Central memory CD8-positive, alpha-beta T cell (primary cell): ENCODE results near the gene NEUROD2.

ENCODE experiments used
- ATAC-seq: fragments of 150-1000 bp; cut with Tn5 transposase; replicated peaks from 2 replicates; pipeline ENCODE4 v1.10.0; 2022; ENCODE audit warnings: mild to moderate bottlenecking, moderate FRiP score, moderate number of reproducible peaks; ENCODE audit not compliant: poor library complexity, severe bottlenecking; ENCODE audit errors: extremely low read depth
- DNase-seq, 2 donors: peaks; one replicate each; pipeline ENCODE4 v3.0.0; 2021; ENCODE audit warnings: low spot score in 2 of 2
- H3K27ac Mint-ChIP-seq: one replicate; pipeline ENCODE4 v1.8.0; 2022; ENCODE audit warnings: low read depth, mild to moderate bottlenecking, moderate library complexity, mixed read lengths
- H3K27me3 Mint-ChIP-seq: one replicate; pipeline ENCODE4 v1.8.0; 2022; ENCODE audit warnings: mixed read lengths
- H3K36me3 Mint-ChIP-seq: one replicate; pipeline ENCODE4 v1.8.0; 2022; ENCODE audit warnings: mild to moderate bottlenecking, moderate library complexity, mixed read lengths; ENCODE audit not compliant: insufficient read depth
- H3K4me1 Mint-ChIP-seq: one replicate; pipeline ENCODE4 v1.8.0; 2022; ENCODE audit warnings: mixed read lengths
- H3K4me3 Mint-ChIP-seq: one replicate; pipeline ENCODE4 v1.8.0; 2022; ENCODE audit warnings: mild to moderate bottlenecking, moderate library complexity, mixed read lengths
- H3K9me3 Mint-ChIP-seq: one replicate; pipeline ENCODE4 v1.8.0; 2022; ENCODE audit warnings: mixed read lengths

Gene NEUROD2

DNA sequence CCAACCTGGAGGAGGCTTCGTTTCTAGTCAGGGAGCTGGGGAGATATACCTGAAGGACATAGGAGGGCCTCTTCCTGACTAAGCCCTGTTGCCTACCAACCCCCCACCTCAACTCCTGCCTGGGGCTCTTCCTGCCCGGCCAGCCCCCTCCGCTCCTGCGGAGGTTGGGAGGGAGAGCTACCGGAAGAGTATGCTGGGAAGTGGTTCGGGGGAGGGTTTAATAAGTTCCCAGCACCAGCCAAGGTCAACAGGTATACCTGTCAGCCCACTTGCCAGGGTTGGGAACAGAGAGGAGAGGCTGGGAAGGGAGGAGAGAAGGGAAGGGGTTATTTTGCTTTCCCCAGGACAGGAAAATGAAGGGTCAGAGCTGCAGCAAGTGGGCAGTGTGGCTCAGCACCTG, 23.7 kb upstream of the NEUROD2 start:
- ATAC-seq: no peak
- Mint-ChIP-seq H3K27me3 (peaks cover 51% of the 10 kb centered on the region), H3K4me1 (peaks cover 10% of the 10 kb centered on the region), H3K27ac (no peak overlapping the region), H3K4me3 (no peak overlapping the region), H3K36me3 (peaks cover 2% of the 10 kb centered on the region), H3K9me3 (no peaks in the 10 kb centered on the region)
- no peak for DNase-seq

DNA sequence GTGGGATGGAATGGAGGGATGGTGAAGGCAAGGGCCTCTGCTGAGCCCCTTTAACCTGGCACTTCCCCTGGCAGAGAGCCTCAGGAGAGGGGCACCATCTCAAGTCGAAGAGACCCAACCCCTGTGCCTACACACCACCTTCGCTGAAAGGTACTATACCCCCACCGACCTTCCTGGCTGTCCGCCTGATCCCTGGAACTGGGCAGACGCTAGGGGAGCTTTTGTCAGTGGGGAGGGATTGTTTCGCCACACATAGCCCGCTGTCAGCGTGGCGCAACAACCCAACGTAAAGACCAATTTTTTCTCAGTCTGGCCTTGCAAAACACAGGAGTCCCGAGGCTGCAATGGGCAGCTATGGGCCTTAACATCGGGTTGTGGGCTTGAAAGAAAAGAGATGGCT, 22.2 kb upstream of the NEUROD2 start:
- no peaks in the 10 kb centered on the region for H3K36me3 Mint-ChIP-seq
- no peak overlapping the region for H3K4me3 Mint-ChIP-seq
- no peak overlapping the region for H3K27ac Mint-ChIP-seq
- H3K4me1 Mint-ChIP-seq: peaks cover 15% of the 10 kb centered on the region
- H3K27me3 Mint-ChIP-seq: peaks cover 61% of the 10 kb centered on the region
- H3K9me3 Mint-ChIP-seq: no peaks in the 10 kb centered on the region
- ATAC-seq: no peak
- DNase-seq: no peak

DNA sequence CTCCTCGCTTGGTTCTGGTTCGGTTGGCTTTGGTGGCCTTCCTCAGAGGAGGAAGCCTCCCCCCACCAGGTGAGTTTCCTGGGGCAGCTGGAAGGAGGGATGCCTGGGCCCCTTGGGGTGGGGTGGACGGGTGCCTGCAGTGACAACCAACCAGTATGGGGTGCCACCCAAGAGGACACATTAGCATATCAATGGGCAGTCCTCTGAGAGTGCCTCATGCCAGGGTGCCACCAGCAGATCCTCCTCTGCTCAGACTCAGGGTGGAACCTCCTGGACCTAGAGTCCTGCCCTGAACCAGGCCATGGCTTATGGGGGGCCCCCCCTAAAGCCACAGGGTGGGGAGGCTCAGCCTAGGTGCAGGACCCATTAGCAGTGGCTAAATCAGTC, 21.8 kb upstream of the NEUROD2 start:
- Mint-ChIP-seq H3K36me3 (no peaks in the 10 kb centered on the region), H3K27me3 (peaks cover 61% of the 10 kb centered on the region), H3K4me3 (no peak overlapping the region), H3K27ac (peak overlapping the region; percentile 72), H3K4me1 (peaks cover 19% of the 10 kb centered on the region), H3K9me3 (no peaks in the 10 kb centered on the region)
- no peak for DNase-seq
- ATAC-seq: no peak

DNA sequence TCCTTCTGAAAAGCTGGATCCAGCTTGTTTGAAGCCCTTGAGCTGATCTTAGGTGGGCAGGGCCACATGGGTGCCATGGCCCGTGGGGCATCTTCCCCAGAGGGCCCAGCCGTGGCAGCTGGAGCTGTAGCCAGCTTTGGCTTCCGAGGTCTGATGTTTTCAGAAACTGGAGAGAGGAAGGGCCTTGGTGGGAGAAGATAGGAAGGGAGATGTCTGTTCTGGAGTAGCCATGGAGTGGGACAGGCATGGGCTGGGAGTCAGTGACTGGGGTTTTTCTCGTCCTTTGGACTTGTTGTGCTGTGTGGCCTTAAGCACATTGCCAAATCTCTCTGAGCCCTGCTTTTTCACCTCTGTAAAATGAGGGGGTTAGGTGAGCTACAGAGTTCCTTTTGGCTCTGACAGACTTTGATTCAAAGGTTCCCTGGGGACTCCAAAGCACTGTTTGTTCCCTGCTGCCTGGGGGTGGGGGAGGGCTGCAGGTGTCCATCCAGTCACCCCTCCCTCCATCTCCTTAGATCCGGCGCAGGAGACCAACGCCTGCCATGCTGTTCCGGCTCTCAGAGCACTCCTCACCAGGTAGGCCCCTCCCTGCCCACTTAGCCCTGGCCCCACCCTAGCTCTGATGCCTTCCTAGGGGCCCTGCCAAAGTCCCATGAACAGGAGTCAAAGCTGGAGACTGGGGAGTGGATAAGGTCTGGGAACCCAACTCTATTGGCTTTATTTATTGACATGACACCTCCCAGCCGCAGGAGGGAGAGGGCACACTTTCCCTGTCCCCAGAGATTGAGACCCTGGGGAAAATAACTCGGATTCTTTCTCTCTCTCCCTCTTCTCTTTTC, 21.2 kb upstream of the NEUROD2 start:
- no peak for ATAC-seq
- H3K9me3 Mint-ChIP-seq: no peaks in the 10 kb centered on the region
- DNase-seq: no peak
- peaks cover 17% of the 10 kb centered on the region for H3K4me1 Mint-ChIP-seq
- no peaks in the 10 kb centered on the region for H3K36me3 Mint-ChIP-seq
- H3K27ac Mint-ChIP-seq: peak overlapping the region; percentile 72
- peaks cover 61% of the 10 kb centered on the region for H3K27me3 Mint-ChIP-seq
- no peak overlapping the region for H3K4me3 Mint-ChIP-seq

DNA sequence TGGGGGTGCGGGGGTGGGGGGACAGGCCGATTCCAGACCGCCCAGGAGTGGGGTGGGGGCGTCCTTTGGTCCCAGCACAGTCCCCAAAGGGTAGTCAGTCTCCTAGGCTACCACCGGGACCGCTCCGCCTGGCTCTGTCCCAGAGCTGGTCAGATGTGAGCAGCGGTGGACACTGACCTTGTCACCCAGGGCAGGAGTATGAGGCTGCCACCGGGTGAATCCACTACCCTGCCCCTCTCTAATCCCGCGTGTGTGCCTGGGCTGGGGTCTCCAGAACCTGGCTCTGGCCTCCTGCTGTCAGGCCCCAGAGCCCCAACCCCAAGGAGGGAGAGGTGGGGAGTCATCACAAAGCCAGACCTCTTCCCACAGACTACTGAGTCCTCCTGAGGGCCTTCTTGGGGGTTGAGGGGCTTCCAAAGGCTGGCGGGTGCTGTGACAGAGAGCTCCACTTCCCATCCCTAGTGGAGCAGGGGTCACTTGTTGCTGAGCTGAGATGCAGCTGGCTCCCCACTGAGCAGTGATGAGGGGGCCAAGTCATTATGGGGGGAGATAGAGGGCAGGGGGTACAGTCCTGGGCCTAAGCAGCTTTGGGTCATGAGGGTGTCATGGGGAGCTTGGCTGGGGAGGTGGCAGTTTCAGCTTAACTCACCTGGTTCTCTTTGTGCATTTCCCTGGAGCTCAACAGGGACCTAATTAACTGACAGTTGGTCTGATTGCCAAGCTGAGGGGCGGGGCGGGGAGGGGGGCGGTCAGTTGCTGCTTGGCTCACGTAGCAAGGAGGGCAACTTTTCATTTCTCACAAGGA, 20.2 kb upstream of the NEUROD2 start:
- no peak overlapping the region for H3K27ac Mint-ChIP-seq
- H3K36me3 Mint-ChIP-seq: no peaks in the 10 kb centered on the region
- H3K4me1 Mint-ChIP-seq: peaks cover 23% of the 10 kb centered on the region
- H3K27me3 Mint-ChIP-seq: peaks cover 61% of the 10 kb centered on the region
- no peak for DNase-seq
- ATAC-seq: no peak
- no peaks in the 10 kb centered on the region for H3K9me3 Mint-ChIP-seq
- H3K4me3 Mint-ChIP-seq: no peak overlapping the region

DNA sequence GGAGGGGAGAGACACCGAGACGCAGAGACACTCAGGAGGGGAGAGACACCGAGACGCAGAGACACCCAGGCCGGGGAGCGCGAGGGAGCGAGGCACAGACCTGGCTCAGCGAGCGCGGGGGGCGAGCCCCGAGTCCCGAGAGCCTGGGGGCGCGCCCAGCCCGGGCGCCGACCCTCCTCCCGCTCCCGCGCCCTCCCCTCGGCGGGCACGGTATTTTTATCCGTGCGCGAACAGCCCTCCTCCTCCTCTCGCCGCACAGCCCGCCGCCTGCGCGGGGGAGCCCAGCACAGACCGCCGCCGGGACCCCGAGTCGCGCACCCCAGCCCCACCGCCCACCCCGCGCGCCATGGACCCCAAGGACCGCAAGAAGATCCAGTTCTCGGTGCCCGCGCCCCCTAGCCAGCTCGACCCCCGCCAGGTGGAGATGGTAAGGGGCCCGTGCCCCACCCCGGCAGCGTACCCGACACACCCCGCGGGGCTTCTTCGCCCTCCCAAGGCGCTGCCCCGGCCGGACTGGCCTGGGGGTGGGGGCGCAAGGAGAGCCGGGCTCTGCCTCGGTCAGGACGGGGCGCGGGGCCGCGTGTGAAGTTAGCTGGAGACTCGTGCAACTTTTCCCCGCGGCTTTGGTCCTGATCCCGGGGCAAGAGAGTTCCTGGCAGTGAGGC, 19.5 kb upstream of the NEUROD2 start:
- H3K9me3 Mint-ChIP-seq: no peaks in the 10 kb centered on the region
- no peak overlapping the region for H3K27ac Mint-ChIP-seq
- no peak for ATAC-seq
- peaks cover 29% of the 10 kb centered on the region for H3K4me1 Mint-ChIP-seq
- DNase-seq: no peak
- peak overlapping the region; percentile 43 for H3K4me3 Mint-ChIP-seq
- peaks cover 60% of the 10 kb centered on the region for H3K27me3 Mint-ChIP-seq
- peaks cover 2% of the 10 kb centered on the region for H3K36me3 Mint-ChIP-seq

DNA sequence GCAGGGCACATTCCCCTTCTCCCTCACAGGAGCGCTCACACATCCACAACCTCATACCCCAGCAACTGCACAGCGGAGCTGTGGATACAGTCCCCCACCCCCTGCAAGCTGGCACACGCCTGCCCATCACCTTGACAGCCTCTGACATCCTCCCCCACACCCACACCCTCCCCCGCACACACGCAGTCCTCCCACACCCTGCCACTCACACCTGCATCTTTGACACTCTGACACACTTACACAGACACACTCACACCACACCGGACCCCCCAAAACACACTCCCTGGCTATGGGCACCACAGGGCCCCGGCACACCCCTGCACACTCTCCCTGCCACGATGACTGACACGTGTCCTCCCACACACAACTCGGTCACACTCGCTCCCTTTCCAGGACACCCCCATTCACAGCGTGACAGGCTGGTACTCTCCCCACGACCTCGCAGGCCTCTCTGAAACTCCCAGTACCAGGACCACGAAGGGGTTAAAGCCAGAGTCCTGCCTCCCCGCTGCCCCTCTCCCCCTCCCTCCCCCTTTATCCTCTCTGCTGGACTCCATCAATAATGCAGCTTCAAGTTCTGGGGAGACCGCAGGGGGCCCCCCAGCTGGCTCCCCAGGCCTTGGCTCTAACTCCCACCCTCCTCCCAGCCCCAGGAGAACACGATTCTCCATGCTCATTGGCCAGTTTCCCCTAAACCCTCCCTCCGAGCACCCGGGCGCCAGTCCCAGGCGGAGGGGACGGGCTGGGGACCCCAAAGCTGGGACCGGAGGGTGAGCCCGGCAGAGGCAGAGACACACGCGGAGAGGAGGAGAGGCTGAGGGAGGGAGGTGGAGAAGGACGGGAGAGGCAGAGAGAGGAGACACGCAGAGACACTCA, 18.7 kb upstream of the NEUROD2 start, which contains the start of gene PPP1R1B:
TSS of gene PPP1R1B (plus strand) at position 782 of the 876 bp plus-strand sequence. CDS start 441 bp downstream, outside the sequence.
- H3K4me3 Mint-ChIP-seq: peak within 1 kb of the TSS; percentile 43
- ATAC-seq (no peak), DNase-seq (no peak)
- H3K27me3 Mint-ChIP-seq: peaks cover 52% of the 10 kb centered on the region
- no peaks in the 10 kb centered on the region for H3K9me3 Mint-ChIP-seq
- no peak within 1 kb of the TSS for H3K27ac Mint-ChIP-seq
- peaks cover 5% of the 10 kb centered on the region for H3K36me3 Mint-ChIP-seq
- peaks cover 35% of the 10 kb centered on the region for H3K4me1 Mint-ChIP-seq

DNA sequence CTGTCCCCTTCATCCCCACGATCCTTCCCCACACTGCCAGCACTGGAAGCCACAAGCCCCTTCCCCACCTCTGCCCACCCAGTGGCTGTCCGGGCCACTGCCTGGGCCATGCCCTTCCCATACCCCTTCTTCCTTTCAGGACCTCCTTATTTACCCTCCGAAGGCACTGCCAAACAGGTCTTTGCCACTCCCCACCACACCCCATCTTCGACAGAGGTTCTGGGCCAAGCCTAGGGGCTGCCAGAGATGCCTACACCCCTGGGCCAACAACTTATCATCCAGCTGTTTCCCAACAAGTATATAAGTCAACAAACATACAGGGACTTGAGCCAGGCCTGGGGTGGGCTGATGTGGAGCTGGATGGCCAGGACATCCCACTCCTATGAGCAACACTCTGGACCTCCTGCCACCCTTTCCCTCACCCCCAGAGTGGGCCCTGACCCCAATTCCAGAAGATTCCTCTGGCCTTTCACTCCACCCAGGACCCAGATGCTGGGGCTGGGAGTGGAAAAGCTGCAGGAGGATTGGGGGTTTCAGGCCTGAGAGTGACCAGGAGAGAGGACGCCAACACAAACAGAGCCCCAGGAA, 17.6 kb upstream of the NEUROD2 start:
- no peak for DNase-seq
- Mint-ChIP-seq H3K27ac (no peak overlapping the region), H3K36me3 (peaks cover 5% of the 10 kb centered on the region), H3K27me3 (peaks cover 41% of the 10 kb centered on the region), H3K4me3 (no peak overlapping the region), H3K4me1 (peaks cover 35% of the 10 kb centered on the region), H3K9me3 (no peaks in the 10 kb centered on the region)
- ATAC-seq: no peak

DNA sequence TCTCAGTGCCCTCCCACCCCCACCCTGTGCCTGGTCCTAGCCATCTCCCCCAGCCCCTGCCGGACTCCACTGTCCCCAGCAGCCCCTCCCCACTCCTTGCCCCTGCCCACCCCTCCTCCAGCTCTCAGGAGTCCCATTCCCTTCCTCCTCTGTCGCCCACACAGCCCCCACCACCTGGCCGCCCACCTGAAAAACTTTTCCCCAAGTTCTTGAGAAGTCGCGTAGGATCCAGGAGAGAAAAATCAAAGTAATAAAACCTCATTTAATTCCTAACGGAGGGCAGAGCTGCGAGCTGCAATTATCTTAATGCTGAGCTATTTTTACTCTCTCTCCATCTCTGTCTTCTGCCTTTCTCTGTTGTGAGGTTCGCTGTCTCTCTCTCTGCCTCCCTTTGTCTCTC, 16.6 kb upstream of the NEUROD2 start:
- H3K36me3 Mint-ChIP-seq: peaks cover 5% of the 10 kb centered on the region
- ATAC-seq (no peak), DNase-seq (no peak)
- H3K9me3 Mint-ChIP-seq: no peaks in the 10 kb centered on the region
- H3K27ac Mint-ChIP-seq: no peak overlapping the region
- peaks cover 35% of the 10 kb centered on the region for H3K4me1 Mint-ChIP-seq
- peaks cover 33% of the 10 kb centered on the region for H3K27me3 Mint-ChIP-seq
- H3K4me3 Mint-ChIP-seq: no peak overlapping the region

DNA sequence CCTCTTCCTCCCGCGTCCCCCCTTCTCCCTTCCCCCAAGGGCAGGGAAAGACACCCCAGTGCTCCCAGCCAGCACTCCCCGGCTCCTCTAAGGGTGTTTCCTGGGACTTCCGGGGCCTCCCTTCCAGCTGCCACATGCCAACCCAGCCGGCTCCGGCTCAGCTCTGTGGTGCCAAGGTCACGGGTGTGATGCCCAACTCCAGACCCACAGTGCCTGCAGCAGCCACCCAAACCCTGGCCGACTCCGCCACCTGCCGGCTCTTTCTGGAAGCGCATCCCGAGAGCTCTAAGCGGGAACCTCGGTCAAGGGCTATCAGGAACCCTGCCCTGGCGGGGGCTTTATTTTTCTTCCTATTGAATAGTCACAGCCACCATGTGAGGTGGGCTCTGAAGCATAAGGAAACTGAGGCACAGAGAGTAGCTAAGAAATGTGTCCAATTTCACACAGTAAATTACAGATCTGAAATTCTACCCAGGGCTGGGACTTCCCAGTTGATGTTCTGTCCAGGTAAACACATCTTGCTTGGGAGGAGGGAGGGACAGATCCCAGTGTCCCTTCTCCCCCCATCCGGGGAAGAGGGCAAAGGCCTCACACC, 15.7 kb upstream of the NEUROD2 start:
- Mint-ChIP-seq H3K27ac (no peak overlapping the region), H3K9me3 (no peaks in the 10 kb centered on the region), H3K27me3 (peaks cover 24% of the 10 kb centered on the region), H3K4me3 (peak overlapping the region; percentile 52), H3K36me3 (peaks cover 5% of the 10 kb centered on the region), H3K4me1 (peaks cover 38% of the 10 kb centered on the region)
- DNase-seq: peak; percentile 78 to 90
- peak; percentile 49 for ATAC-seq

DNA sequence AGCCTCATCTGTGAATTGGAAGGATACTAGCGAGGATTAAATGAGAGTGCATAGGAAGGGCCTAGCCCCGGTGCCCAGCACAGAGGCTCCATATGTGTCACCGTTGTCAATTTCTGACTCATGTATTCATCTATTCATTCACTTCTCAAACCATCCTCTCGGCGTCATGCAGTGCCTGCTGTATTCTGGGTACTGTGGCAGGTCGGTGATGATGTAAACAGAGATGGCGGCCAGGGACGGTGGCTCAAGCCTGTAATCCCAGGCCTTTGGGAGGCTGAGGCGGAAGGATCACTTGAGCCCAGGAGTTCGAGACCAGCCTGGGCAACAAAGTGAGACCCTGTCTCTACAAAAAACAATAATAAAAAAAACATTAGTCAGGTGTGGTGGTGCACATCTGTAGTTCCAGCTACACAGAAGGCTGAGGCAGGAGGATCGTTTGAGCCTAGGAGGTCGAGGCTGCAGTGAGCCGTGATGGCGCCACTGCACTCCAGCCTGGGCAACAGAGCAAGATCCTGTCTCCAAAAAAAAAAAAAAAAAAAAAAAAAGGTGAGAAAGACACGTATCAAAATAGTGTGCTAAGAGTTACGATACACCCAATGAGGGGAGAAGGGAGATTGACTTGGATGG, 14.8 kb upstream of the NEUROD2 start:
- Mint-ChIP-seq H3K4me3 (peak overlapping the region; percentile 74), H3K27me3 (peaks cover 15% of the 10 kb centered on the region), H3K36me3 (peaks cover 5% of the 10 kb centered on the region), H3K9me3 (no peaks in the 10 kb centered on the region), H3K27ac (peak overlapping the region; percentile 95), H3K4me1 (peaks cover 43% of the 10 kb centered on the region)
- ATAC-seq: peak; percentile 74
- peak in 1 of 2 donors; percentile 26 for DNase-seq
